HEK293 (cell line): ENCODE data around the gene TMEM259.

Source experiments
- CTCF ChIA-PET: fragments of 350-600 bp; formaldehyde crosslinking; extraction: SDS; loops from one replicate; lab custom pipeline; 2021; ENCODE audit warnings: antibody characterized with exemption; lab: Yijun Ruan, JAX
- POLR2A ChIA-PET: fragments of 300-600 bp; formaldehyde crosslinking; extraction: SDS; loops from one replicate; lab custom pipeline; 2020; ENCODE audit warnings: antibody characterized with exemption, inconsistent platforms; lab: Yijun Ruan, JAX
- H3K27ac ChIP-seq: fragments of 200-500 bp; sonication (Bioruptor generic); 2 replicates; pipeline ENCODE4 v1.5.1; 2014; ENCODE audit warnings: low read depth, low read length, control low read depth, inconsistent platforms; ENCODE audit errors: extremely low read depth
- H3K36me3 ChIP-seq, 2 experiments: fragments of 200-500 bp in 1 of 2; sonication (Bioruptor generic) in 1 of 2; 1 replicate in 1 of 2; 2 replicates in 1 of 2; pipeline ENCODE4 v1.5.1; 2014 to 2017; ENCODE audit warnings: inconsistent platforms in 2 of 2, low read length in 2 of 2; ENCODE audit not compliant: control insufficient read depth in 2 of 2, insufficient read depth in 1 of 2
- H3K4me1 ChIP-seq: fragments of 200-500 bp; sonication (Bioruptor generic); 2 replicates; pipeline ENCODE4 v1.5.1; 2014; ENCODE audit warnings: mild to moderate bottlenecking, low read length, inconsistent platforms; ENCODE audit not compliant: control insufficient read depth, insufficient read depth
- H3K4me3 ChIP-seq: 2 replicates; pipeline ENCODE4 v1.5.1; 2011; ENCODE audit warnings: low read depth, mild to moderate bottlenecking, control low read depth, low read length, moderate library complexity
- H3K9me3 ChIP-seq: fragments of 200-500 bp; sonication (Bioruptor generic); 2 replicates; pipeline ENCODE4 v1.5.1; 2014; ENCODE audit warnings: low read depth, low read length, inconsistent platforms; ENCODE audit not compliant: control insufficient read depth, insufficient read depth
- PATZ1 ChIP-seq: fragments of 450-650 bp; formaldehyde crosslinking; IDR thresholded peaks from 2 replicates; pipeline ENCODE4 v1.5.1; 2016; ENCODE audit warnings: missing biosample characterization, missing genetic modification characterization
- ZBTB8A ChIP-seq: fragments of 450-650 bp; formaldehyde crosslinking; IDR thresholded peaks from 2 replicates; pipeline ENCODE4 v1.5.1; 2016; ENCODE audit warnings: missing biosample characterization, missing genetic modification characterization
- ZFP3 ChIP-seq: fragments of 450-650 bp; formaldehyde crosslinking; IDR thresholded peaks from 2 replicates; pipeline ENCODE4 v1.5.1; 2016; ENCODE audit warnings: low read depth, missing biosample characterization, missing genetic modification characterization
- ZNF114 ChIP-seq: fragments of 450-650 bp; formaldehyde crosslinking; IDR thresholded peaks from 2 replicates; pipeline ENCODE4 v1.5.0; 2017; ENCODE audit warnings: missing biosample characterization, missing genetic modification characterization
- ZNF211 ChIP-seq: fragments of 450-650 bp; formaldehyde crosslinking; IDR thresholded peaks from 2 replicates; pipeline ENCODE4 v1.5.1; 2016; ENCODE audit warnings: low read depth, missing biosample characterization, missing genetic modification characterization
- ZNF214 ChIP-seq: fragments of 450-650 bp; formaldehyde crosslinking; IDR thresholded peaks from 2 replicates; pipeline ENCODE4 v1.5.1; 2017; ENCODE audit warnings: missing biosample characterization, mild to moderate bottlenecking, missing genetic modification characterization, borderline replicate concordance
- ZNF280D ChIP-seq: fragments of 450-650 bp; formaldehyde crosslinking; IDR thresholded peaks from 2 replicates; pipeline ENCODE4 v1.5.1; 2016; ENCODE audit warnings: missing biosample characterization, missing genetic modification characterization
- ZNF518A ChIP-seq: fragments of 450-650 bp; formaldehyde crosslinking; conservative IDR thresholded peaks from 2 replicates; pipeline ENCODE4 v1.5.1; 2016; ENCODE audit warnings: low read depth, missing biosample characterization, missing genetic modification characterization
- ZNF623 ChIP-seq: fragments of 450-650 bp; formaldehyde crosslinking; IDR thresholded peaks from 2 replicates; pipeline ENCODE4 v1.5.1; 2016; ENCODE audit warnings: missing biosample characterization, missing genetic modification characterization
- ZNF629 ChIP-seq: fragments of 450-650 bp; formaldehyde crosslinking; IDR thresholded peaks from 2 replicates; pipeline ENCODE4 v1.5.1; 2017; ENCODE audit warnings: missing biosample characterization, missing genetic modification characterization
- ZSCAN30 ChIP-seq: fragments of 450-650 bp; IDR thresholded peaks from 2 replicates; pipeline ENCODE4 v1.5.1; 2018; ENCODE audit warnings: missing biosample characterization, mild to moderate bottlenecking, missing genetic modification characterization, moderate library complexity
- TF ChIP-seq, protein P1 (sequence below): fragments of 450-650 bp; formaldehyde crosslinking; IDR thresholded peaks from 2 replicates; pipeline ENCODE4 v1.5.1; 2017; ENCODE audit warnings: missing biosample characterization, missing genetic modification characterization
- TF ChIP-seq, protein P2 (sequence below): fragments of 450-650 bp; formaldehyde crosslinking; IDR thresholded peaks from 2 replicates; pipeline ENCODE4 v1.5.1; 2016; ENCODE audit warnings: missing biosample characterization, missing genetic modification characterization
- TF ChIP-seq, protein P3 (sequence below): fragments of 450-650 bp; formaldehyde crosslinking; conservative IDR thresholded peaks from 2 replicates; pipeline ENCODE4 v1.5.1; 2016; ENCODE audit warnings: low read depth, missing biosample characterization, missing genetic modification characterization

The TMEM259 gene

GRCh38 chr19:1028062-1028926 lies 7.4 kb upstream of the TMEM259 start (continued):
- no peak for TF ChIP-seq ZNF518A (tag by site-specific recombination)
- TF ChIP-seq ZNF214 (tag by site-specific recombination): no peak
- TF ChIP-seq, protein P1, sequence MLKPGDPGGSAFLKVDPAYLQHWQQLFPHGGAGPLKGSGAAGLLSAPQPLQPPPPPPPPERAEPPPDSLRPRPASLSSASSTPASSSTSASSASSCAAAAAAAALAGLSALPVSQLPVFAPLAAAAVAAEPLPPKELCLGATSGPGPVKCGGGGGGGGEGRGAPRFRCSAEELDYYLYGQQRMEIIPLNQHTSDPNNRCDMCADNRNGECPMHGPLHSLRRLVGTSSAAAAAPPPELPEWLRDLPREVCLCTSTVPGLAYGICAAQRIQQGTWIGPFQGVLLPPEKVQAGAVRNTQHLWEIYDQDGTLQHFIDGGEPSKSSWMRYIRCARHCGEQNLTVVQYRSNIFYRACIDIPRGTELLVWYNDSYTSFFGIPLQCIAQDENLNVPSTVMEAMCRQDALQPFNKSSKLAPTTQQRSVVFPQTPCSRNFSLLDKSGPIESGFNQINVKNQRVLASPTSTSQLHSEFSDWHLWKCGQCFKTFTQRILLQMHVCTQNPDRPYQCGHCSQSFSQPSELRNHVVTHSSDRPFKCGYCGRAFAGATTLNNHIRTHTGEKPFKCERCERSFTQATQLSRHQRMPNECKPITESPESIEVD: no peak
- TF ChIP-seq ZSCAN30 (tag by site-specific recombination): peak; percentile 4; the same call in 1 of the 2 replicates
- no peak for TF ChIP-seq ZNF211 (tag by site-specific recombination)
- TF ChIP-seq PATZ1 (tag by site-specific recombination): peak; percentile 50
- no peak for TF ChIP-seq ZNF629 (tag by site-specific recombination)
- TF ChIP-seq, protein P2, sequence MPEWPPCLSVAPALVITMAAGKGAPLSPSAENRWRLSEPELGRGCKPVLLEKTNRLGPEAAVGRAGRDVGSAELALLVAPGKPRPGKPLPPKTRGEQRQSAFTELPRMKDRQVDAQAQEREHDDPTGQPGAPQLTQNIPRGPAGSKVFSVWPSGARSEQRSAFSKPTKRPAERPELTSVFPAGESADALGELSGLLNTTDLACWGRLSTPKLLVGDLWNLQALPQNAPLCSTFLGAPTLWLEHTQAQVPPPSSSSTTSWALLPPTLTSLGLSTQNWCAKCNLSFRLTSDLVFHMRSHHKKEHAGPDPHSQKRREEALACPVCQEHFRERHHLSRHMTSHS (tag by site-specific recombination): no peak
- no peak for TF ChIP-seq ZNF623 (tag by site-specific recombination)
- TF ChIP-seq ZFP3: no peak
- TF ChIP-seq ZNF114: no peak

DNA sequence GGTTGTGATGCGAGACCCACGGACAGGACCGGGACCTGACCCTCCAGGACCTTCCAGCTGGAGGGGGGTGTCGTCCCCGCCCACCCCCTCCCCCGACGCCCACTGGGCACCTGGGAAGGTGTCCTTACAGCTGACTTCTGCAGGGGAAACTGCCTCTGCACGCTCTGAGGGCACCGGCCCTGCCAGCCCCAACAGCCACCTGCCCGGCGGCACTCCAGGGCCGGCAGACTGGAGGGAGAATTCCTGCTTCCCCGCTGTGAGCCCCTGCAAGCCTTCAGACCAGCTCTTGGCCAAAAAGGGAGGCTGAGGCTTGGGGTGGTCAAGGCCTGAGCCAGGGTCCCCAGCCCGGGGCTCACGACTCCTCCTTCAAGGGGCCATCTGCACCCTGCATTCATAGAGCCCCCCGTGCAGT lies 6.7 kb upstream of the TMEM259 start:
- no peaks in the 10 kb centered on the region for H3K9me3 ChIP-seq
- H3K27ac ChIP-seq: no peak overlapping the region
- POLR2A ChIA-PET: interaction anchor here (0.6 to 6.2 kb wide), 7 partner anchors 12 to 386 kb away, joined by 3 to 60 read pairs (median 8); partner anchors contain the start of genes ABCA7, CIRBP and GPX4
- H3K4me3 ChIP-seq: no peak overlapping the region; the same call in 1 of the 2 replicates
- CTCF ChIA-PET: interaction anchor here (0.6 kb wide), 1 partner anchor 306 kb away, joined by 3 read pairs; no protein-coding TSS in a partner anchor
- peaks cover 0 to 5% of the 10 kb centered on the region in 2 experiments; a peak in 1 of 3 replicates for H3K36me3 ChIP-seq
- H3K4me1 ChIP-seq: peaks cover 5% of the 10 kb centered on the region; the same call in 1 of the 2 replicates
- TF ChIP-seq ZNF280D (tag by site-specific recombination) (0 out of 2 replicates have a peak, but pooled peaks have one; percentile 33), ZBTB8A (tag by site-specific recombination) (0 out of 2 replicates have a peak, but pooled peaks have one; percentile 32)
- TF ChIP-seq, protein P3, sequence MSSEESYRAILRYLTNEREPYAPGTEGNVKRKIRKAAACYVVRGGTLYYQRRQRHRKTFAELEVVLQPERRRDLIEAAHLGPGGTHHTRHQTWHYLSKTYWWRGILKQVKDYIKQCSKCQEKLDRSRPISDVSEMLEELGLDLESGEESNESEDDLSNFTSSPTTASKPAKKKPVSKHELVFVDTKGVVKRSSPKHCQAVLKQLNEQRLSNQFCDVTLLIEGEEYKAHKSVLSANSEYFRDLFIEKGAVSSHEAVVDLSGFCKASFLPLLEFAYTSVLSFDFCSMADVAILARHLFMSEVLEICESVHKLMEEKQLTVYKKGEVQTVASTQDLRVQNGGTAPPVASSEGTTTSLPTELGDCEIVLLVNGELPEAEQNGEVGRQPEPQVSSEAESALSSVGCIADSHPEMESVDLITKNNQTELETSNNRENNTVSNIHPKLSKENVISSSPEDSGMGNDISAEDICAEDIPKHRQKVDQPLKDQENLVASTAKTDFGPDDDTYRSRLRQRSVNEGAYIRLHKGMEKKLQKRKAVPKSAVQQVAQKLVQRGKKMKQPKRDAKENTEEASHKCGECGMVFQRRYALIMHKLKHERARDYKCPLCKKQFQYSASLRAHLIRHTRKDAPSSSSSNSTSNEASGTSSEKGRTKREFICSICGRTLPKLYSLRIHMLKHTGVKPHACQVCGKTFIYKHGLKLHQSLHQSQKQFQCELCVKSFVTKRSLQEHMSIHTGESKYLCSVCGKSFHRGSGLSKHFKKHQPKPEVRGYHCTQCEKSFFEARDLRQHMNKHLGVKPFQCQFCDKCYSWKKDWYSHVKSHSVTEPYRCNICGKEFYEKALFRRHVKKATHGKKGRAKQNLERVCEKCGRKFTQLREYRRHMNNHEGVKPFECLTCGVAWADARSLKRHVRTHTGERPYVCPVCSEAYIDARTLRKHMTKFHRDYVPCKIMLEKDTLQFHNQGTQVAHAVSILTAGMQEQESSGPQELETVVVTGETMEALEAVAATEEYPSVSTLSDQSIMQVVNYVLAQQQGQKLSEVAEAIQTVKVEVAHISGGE (tag by site-specific recombination): no peak
